SK-N-SH treated with all-trans-retinoic acid at 6 μM for 48 hours (cell line): Measurements from ENCODE around the gene GOLPH3.

Experiments used
- ATAC-seq: fragments of 200-7000 bp; cut with Tn5 transposase; 3 replicates; pipeline ENCODE4 v1.9.1; 2020; ENCODE audit warnings: mild to moderate bottlenecking, moderate library complexity
- ARNTL ChIP-seq: fragments of 450-650 bp; formaldehyde crosslinking; IDR thresholded peaks from 2 replicates; pipeline ENCODE4 v1.5.0; 2020; ENCODE audit warnings: low read depth, mild to moderate bottlenecking, moderate library complexity, borderline replicate concordance
- BACH2 ChIP-seq: fragments of 250-450 bp; sonication (Bioruptor Pico); IDR thresholded peaks from 2 replicates; pipeline ENCODE4 v1.9.0; 2021; ENCODE audit warnings: mild to moderate bottlenecking, borderline replicate concordance
- CREB5 ChIP-seq: fragments of 250-450 bp; sonication (Bioruptor Pico); IDR thresholded peaks from 2 replicates; pipeline ENCODE4 v1.5.1; 2020; ENCODE audit warnings: low read depth, mild to moderate bottlenecking, moderate library complexity
- CSDC2 ChIP-seq: fragments of 250-450 bp; sonication (Bioruptor Pico); IDR thresholded peaks from 2 replicates; pipeline ENCODE4 v1.5.0; 2020; ENCODE audit warnings: mild to moderate bottlenecking, moderate library complexity
- ESRRG ChIP-seq: fragments of 250-450 bp; sonication (Bioruptor Pico); IDR thresholded peaks from 2 replicates; pipeline ENCODE4 v1.6.1; 2021; ENCODE audit warnings: mild to moderate bottlenecking
- ISL1 ChIP-seq: fragments of 250-450 bp; sonication (Bioruptor Pico); IDR thresholded peaks from 2 replicates; pipeline ENCODE4 v2.1.2; 2022; ENCODE audit warnings: mild to moderate bottlenecking, moderate library complexity
- OSR1 ChIP-seq: fragments of 250-450 bp; sonication (Bioruptor Pico); IDR thresholded peaks from 2 replicates; pipeline ENCODE4 v1.8.0; 2022; ENCODE audit warnings: moderate library complexity, mild to moderate bottlenecking, inconsistent platforms
- PATZ1 ChIP-seq: fragments of 250-450 bp; sonication (Bioruptor Pico); IDR thresholded peaks from 2 replicates; pipeline ENCODE4 v1.8.0; 2020; ENCODE audit warnings: mild to moderate bottlenecking, moderate library complexity, borderline replicate concordance
- POU6F1 ChIP-seq: fragments of 250-450 bp; sonication (Bioruptor Pico); IDR thresholded peaks from 2 replicates; pipeline ENCODE4 v1.8.0; 2021; ENCODE audit warnings: low read depth, mild to moderate bottlenecking, moderate library complexity, borderline replicate concordance
- PPARA ChIP-seq: fragments of 250-450 bp; sonication (Bioruptor Pico); IDR thresholded peaks from 2 replicates; pipeline ENCODE4 v1.5.0; 2020; ENCODE audit warnings: mild to moderate bottlenecking, borderline replicate concordance
- RARB ChIP-seq: fragments of 250-450 bp; sonication (Bioruptor Pico); IDR thresholded peaks from 2 replicates; pipeline ENCODE4 v1.8.0; 2021; ENCODE audit warnings: mild to moderate bottlenecking, moderate library complexity
- SNAI2 ChIP-seq: fragments of 250-450 bp; sonication (Bioruptor Pico); IDR thresholded peaks from 2 replicates; pipeline ENCODE4 v1.5.0; 2020; ENCODE audit warnings: mild to moderate bottlenecking, moderate library complexity
- TCF4 ChIP-seq: fragments of 250-450 bp; sonication (Bioruptor Pico); IDR thresholded peaks from 2 replicates; pipeline ENCODE4 v1.8.0; 2021; ENCODE audit warnings: mild to moderate bottlenecking, moderate library complexity, borderline replicate concordance
- TOX ChIP-seq: fragments of 250-450 bp; sonication (Bioruptor Pico); IDR thresholded peaks from 2 replicates; pipeline ENCODE4 v1.8.0; 2021; ENCODE audit warnings: mild to moderate bottlenecking, moderate library complexity, borderline replicate concordance
- TSHZ2 ChIP-seq: fragments of 250-450 bp; sonication (Bioruptor Pico); IDR thresholded peaks from 2 replicates; pipeline ENCODE4 v1.5.0; 2020; ENCODE audit warnings: mild to moderate bottlenecking, moderate library complexity
- ZC3H10 ChIP-seq: fragments of 250-450 bp; sonication (Bioruptor Pico); IDR thresholded peaks from 2 replicates; pipeline ENCODE4 v1.5.1; 2021; ENCODE audit warnings: mild to moderate bottlenecking, moderate library complexity
- ZFP30 ChIP-seq: fragments of 450-650 bp; formaldehyde crosslinking; IDR thresholded peaks from 2 replicates; pipeline ENCODE4 v1.5.0; 2022; ENCODE audit warnings: mild to moderate bottlenecking, moderate library complexity
- ZNF565 ChIP-seq: fragments of 450-650 bp; formaldehyde crosslinking; conservative IDR thresholded peaks from 2 replicates; pipeline ENCODE4 v1.5.0; 2020; ENCODE audit warnings: low read depth, mild to moderate bottlenecking, moderate library complexity
- ZNF70 ChIP-seq: fragments of 450-650 bp; formaldehyde crosslinking; IDR thresholded peaks from 2 replicates; pipeline ENCODE4 v1.5.0; 2020; ENCODE audit warnings: mild to moderate bottlenecking, moderate library complexity
- ZNF8 ChIP-seq: fragments of 450-650 bp; formaldehyde crosslinking; IDR thresholded peaks from 2 replicates; pipeline ENCODE4 v1.5.0; 2020; ENCODE audit warnings: mild to moderate bottlenecking, moderate library complexity

Gene GOLPH3

GRCh38 chr5:32165597-32165996, 8.5 kb downstream of the GOLPH3 start:
- no peak for ATAC-seq
- TF ChIP-seq PATZ1 (CRISPR knock-in tag) (no peak), OSR1 (CRISPR knock-in tag) (no peak), ESRRG (CRISPR knock-in tag) (no peak), TCF4 (no peak), ZNF70 (CRISPR knock-in tag) (no peak), BACH2 (no peak), ZC3H10 (CRISPR knock-in tag) (no peak), CREB5 (CRISPR knock-in tag) (no peak), ZNF8 (no peak), ISL1 (CRISPR knock-in tag) (no peak), TSHZ2 (no peak), ARNTL (CRISPR knock-in tag) (no peak)

GRCh38 chr5:32163785-32164184, 10.3 kb downstream of the GOLPH3 start:
- no peak for ATAC-seq
- TF ChIP-seq BACH2 (no peak), CSDC2 (no peak), ZNF8 (no peak), ZFP30 (CRISPR knock-in tag) (no peak), OSR1 (CRISPR knock-in tag) (no peak), RARB (CRISPR knock-in tag) (no peak), TCF4 (no peak), ZNF70 (CRISPR knock-in tag) (no peak), SNAI2 (no peak), ZC3H10 (CRISPR knock-in tag) (no peak), PPARA (CRISPR knock-in tag) (no peak), ZNF565 (CRISPR knock-in tag) (no peak), ISL1 (CRISPR knock-in tag) (no peak), POU6F1 (CRISPR knock-in tag) (no peak)

- TF ChIP-seq SNAI2 = no peak
- no peak for TF ChIP-seq CSDC2
- no peak for TF ChIP-seq ZNF70 (CRISPR knock-in tag)
- no peak for TF ChIP-seq CREB5 (CRISPR knock-in tag)
- no peak for TF ChIP-seq ZC3H10 (CRISPR knock-in tag)
- TF ChIP-seq ARNTL (CRISPR knock-in tag) = no peak
- TF ChIP-seq TSHZ2 = no peak
- no peak for TF ChIP-seq ESRRG (CRISPR knock-in tag)
- no peak for TF ChIP-seq RARB (CRISPR knock-in tag)
- no peak for TF ChIP-seq PATZ1 (CRISPR knock-in tag)
- no peak for TF ChIP-seq TCF4
- TF ChIP-seq ZFP30 (CRISPR knock-in tag) = no peak
- no peak for TF ChIP-seq TOX (CRISPR knock-in tag)
- no peak for TF ChIP-seq ISL1 (CRISPR knock-in tag)
- no peak for ATAC-seq
These were observed 11.1 kb downstream of the GOLPH3 start for GRCh38 chr5:32163053-32163452.
